PFSK-1 (cell line): Measurements from ENCODE around the gene PNMA1.

Experiments used
- POLR2AphosphoS5 ChIP-seq: IDR thresholded peaks from 2 replicates; pipeline ENCODE4 v1.6.1; 2012; ENCODE audit warnings: low read depth, mild to moderate bottlenecking, control low read depth, low read length, moderate library complexity
- SIN3A ChIP-seq: IDR thresholded peaks from 2 replicates; pipeline ENCODE4 v1.6.1; 2012; ENCODE audit warnings: mild to moderate bottlenecking, low read length, moderate library complexity, borderline replicate concordance; ENCODE audit not compliant: insufficient read depth
- TAF1 ChIP-seq: IDR thresholded peaks from 2 replicates; pipeline ENCODE4 v1.6.1; 2012; ENCODE audit warnings: low read length, control low read depth, borderline replicate concordance; ENCODE audit not compliant: insufficient read depth
- TF ChIP-seq, protein P1 (sequence below), 2 experiments: IDR thresholded peaks; 2 replicates each; pipeline versions ENCODE4 v1.6.1 to v1.8.0; 2011 to 2012; ENCODE audit warnings: low read depth in 2 of 2, low read length in 2 of 2, control low read depth in 1 of 2, inconsistent platforms in 1 of 2, mild to moderate bottlenecking in 1 of 2, moderate library complexity in 1 of 2; ENCODE audit not compliant: insufficient read depth in 1 of 2

DNA sequence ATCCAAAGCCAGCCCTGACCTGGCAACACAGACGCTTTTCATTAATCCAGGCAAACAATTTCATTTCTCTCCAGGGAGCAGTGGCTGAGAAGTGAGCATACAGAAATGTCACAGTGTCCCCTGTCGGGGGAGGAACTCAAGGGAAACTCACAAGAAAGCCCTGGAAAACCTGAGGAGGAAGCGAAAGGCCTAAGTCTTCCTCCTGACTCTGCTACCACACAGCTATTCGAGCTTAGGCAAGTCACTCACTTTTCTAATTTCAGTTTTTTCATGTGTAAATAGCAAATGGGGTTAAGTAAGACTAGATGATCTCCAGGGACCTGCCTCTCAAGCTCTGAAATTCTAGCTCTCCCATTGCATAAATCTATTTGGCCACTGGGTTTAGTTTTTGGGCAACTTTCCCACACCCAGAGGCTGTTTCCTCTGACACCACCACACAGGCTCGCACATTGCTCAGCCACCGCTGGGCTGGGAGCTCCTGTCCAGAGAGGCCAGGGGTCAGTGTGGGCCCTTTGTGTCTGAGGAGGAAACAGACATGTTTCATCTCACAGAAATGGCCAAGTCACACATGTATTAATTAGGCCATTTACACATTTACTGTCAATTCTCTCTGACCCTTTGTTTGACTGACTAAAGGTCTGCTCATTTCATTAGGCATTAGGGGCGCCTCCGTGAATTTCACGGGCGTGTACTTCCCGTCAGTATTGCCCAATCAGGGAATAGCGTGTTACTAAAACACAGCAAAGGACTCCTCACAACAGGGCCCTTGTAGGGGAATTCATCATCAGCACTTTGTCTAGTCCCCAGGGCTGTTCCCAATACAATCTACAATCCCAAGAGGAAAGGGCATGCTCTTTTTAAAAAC lies 9.8 kb upstream of the PNMA1 start:
- TF ChIP-seq, protein P1, sequence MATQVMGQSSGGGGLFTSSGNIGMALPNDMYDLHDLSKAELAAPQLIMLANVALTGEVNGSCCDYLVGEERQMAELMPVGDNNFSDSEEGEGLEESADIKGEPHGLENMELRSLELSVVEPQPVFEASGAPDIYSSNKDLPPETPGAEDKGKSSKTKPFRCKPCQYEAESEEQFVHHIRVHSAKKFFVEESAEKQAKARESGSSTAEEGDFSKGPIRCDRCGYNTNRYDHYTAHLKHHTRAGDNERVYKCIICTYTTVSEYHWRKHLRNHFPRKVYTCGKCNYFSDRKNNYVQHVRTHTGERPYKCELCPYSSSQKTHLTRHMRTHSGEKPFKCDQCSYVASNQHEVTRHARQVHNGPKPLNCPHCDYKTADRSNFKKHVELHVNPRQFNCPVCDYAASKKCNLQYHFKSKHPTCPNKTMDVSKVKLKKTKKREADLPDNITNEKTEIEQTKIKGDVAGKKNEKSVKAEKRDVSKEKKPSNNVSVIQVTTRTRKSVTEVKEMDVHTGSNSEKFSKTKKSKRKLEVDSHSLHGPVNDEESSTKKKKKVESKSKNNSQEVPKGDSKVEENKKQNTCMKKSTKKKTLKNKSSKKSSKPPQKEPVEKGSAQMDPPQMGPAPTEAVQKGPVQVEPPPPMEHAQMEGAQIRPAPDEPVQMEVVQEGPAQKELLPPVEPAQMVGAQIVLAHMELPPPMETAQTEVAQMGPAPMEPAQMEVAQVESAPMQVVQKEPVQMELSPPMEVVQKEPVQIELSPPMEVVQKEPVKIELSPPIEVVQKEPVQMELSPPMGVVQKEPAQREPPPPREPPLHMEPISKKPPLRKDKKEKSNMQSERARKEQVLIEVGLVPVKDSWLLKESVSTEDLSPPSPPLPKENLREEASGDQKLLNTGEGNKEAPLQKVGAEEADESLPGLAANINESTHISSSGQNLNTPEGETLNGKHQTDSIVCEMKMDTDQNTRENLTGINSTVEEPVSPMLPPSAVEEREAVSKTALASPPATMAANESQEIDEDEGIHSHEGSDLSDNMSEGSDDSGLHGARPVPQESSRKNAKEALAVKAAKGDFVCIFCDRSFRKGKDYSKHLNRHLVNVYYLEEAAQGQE (IDR thresholded peaks at IDR 0.05; ENCODE audit: insufficient read depth in 1 of 2, low read depth in 2 of 2, low read length in 2 of 2), result no peak
- TF ChIP-seq POLR2AphosphoS5 (no peak), TAF1 (no peak), SIN3A (no peak)
